NB4 (cell line): ENCODE measurements around the gene STX18.

Source experiments
- CTCF ChIP-seq: IDR thresholded peaks from one replicate; pipeline ENCODE4 v1.5.1; 2012; ENCODE audit warnings: low read depth, low read length
- TF ChIP-seq, protein P1 (sequence below): IDR thresholded peaks from 2 replicates; pipeline ENCODE4 v1.6.1; 2011; ENCODE audit warnings: low read depth, low read length

GRCh38 chr4:4577359-4577875 lies 35.6 kb upstream of the STX18 start:
- TF ChIP-seq CTCF: no peak
- TF ChIP-seq, protein P1, sequence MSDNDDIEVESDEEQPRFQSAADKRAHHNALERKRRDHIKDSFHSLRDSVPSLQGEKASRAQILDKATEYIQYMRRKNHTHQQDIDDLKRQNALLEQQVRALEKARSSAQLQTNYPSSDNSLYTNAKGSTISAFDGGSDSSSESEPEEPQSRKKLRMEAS: no peak
